Right lobe of liver (tissue), 4 donors: ENCODE measurements around the gene PHLDB2.

Source experiments
- CTCF ChIP-seq, 4 donors: fragments of 200-600 bp in 3 of 4; fragments of 450-650 bp in 1 of 4; IDR thresholded peaks; one replicate each; pipeline versions ENCODE4 v1.5.1 to v1.8.0; 2016 to 2022; ENCODE audit warnings: antibody characterized with exemption in 4 of 4, mild to moderate bottlenecking in 2 of 4
- POLR2A ChIP-seq: fragments of 450-650 bp; IDR thresholded peaks from one replicate; pipeline ENCODE4 v1.6.1; 2017; ENCODE audit warnings: antibody characterized with exemption, mild to moderate bottlenecking
- donor health status: DM: no; HTN: no; CAD: no.
- donor health status: DM: no; HTN: no; CAD: no.
- donor health status: DM: no; HTN: yes; CAD: no.

GRCh38 chr3:111813979-111814378 is 45.1 kb upstream of the PHLDB2 start:
- no peak for TF ChIP-seq CTCF (IDR thresholded peaks at IDR 0.05)
- TF ChIP-seq POLR2A, result no peak
